HG03175 (cell line): ENCODE results near the gene ZNHIT3.
"Not testable (repeated sequence)": the region's sequence is repeated elsewhere in the genome, so short reads cannot be mapped to it uniquely, and the experiment has no call there.

Experiments used
- ATAC-seq: cut with Tn5 transposase; IDR thresholded peaks from one replicate; pipeline ENCODE4 v1.9.1; 2021; ENCODE audit warnings: mild to moderate bottlenecking, moderate library complexity; ENCODE audit not compliant: unreplicated experiment

ZNHIT3 gene

DNA sequence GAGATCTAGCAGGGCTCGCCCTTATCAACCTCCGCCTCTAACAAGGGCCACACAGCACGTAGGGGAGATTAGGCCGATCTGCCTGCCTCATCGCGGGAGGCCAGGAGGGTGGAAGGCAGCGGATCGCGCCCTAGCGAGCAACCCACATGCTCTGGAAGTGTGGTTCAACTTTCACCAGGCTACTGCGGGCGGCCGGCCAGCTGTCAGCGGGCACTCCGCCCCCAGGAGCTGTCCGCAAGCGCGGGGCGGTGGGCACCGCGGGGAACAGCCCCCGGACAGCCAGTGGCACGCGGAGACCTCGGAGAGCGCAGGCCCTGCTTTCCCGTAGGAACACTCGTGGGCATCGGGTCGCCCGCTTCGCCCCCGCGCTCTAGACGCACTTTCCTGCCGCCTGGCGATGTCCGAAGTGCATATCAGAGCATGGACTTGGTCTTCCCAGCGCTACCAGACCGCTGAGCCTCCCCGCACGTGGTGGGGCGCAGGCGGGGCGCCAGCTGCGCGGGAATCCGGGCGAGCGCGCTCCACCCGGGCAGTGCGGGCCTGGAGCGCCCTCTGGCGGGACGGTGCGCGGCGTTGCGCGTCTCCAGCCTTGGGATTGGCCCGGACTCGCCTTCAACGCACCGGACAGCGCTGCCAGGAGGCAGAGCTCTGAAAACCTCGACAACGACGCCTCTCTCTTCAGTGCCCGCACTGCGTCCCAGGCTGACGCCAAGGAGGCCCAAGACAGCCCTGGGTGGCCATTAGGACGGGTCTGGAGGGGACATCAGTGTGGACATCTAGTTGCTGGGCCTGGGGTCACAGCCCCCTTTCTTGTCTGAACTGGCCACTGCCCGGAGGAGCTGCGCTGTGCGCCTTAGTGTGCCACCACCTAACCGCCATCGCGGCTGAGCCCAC is 3.6 kb upstream of the ZNHIT3 start:
- ATAC-seq: no peak

DNA sequence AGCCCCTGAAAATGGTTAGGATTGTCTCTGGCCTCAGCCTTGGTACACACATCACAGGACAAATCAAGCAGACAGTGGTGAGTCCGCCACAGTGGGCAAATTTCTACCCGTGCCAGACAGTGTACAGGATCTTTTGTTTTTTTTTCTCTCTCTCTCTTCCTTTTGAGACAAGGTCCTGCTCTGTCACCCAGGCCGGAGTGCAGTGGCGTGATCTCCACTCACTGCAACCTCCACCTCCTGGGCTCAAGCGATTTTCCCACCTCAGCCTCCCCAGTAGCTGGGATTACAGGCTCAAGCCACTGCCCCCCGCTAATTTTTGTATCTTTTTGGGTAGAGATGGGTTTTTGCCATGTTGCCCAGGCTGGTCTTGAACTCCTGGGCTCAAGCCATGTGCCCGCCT is 2.5 kb upstream of the ZNHIT3 start:
- ATAC-seq: not testable (repeated sequence)

DNA sequence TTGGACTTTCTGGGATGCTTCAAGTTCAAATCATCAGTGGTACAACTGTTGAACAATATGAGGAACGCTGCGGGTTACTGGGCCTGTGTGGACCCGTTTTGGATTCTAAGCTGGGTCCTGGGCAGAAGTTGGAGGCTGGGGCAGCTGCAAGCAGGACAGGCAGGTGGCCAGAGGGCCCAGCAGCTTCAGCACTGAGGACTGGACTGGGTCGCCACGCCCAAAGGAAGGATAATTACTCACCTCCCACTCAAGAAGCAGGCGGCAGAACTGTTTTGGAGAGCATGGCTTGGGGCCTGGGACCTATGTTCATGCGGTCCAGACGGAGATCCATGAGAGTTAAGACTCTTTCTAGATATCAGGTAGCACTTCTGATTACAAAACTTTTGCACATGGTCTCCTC is 1.5 kb upstream of the ZNHIT3 start:
- ATAC-seq: no peak

DNA sequence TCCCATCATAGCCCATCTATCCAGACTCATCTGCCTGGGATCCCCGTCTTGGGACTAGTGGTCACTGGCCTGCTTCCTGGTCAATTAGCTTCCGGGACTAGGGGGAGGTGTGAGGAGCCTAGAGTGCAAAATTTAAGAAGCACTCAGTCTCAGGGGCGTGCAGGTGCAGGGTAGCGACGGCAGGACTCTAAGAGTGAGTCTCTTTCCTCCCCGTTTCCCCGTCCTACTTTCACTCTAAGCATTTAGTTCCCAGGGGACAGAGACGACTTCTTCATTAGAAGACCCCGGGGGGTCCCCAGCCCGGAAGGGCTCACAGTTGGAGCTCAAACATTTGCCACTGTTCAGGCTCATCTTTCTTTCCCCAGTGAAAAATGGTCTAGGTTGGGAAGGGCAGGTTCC is 677 bp upstream of the ZNHIT3 start:
- no peak for ATAC-seq

DNA sequence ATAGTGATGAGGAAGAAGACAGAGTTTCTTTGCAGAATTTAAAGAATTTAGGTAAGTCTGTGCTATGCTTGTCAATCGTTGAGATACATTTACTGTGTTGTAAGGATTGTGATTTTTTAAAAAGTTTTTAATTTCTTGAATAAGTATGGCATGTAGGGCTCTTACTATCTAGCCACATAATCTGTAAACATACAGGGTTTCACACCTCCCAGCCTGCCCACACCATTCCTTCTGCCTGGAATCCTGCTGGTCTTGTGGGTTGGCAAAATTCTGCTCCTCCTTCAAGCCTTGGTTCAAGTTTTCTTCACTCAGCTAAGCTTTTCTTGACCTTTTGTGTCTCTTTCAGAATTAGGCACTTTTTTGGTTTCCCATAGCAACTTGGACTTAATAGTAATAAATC is 7.5 kb downstream of the ZNHIT3 start:
- no peak for ATAC-seq

DNA sequence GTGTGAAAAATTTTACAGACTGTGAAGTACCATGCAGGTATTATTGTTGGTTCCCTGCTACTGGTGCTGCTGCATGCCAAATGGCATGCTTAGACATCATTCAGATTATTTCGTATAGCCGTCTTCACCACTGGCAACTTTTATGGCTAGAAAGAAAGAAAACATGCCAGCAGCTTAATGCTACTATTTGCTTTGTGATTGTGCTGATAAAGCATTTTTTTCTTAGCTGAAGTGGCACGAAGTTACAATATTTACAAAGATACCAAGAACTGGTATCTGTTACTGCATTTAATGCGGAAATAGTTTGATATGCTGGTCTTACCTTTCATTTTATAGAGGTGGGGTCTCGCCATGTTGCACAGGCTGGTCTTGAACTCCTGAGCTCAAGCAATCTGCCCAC is 8.2 kb downstream of the ZNHIT3 start:
- no peak for ATAC-seq

DNA sequence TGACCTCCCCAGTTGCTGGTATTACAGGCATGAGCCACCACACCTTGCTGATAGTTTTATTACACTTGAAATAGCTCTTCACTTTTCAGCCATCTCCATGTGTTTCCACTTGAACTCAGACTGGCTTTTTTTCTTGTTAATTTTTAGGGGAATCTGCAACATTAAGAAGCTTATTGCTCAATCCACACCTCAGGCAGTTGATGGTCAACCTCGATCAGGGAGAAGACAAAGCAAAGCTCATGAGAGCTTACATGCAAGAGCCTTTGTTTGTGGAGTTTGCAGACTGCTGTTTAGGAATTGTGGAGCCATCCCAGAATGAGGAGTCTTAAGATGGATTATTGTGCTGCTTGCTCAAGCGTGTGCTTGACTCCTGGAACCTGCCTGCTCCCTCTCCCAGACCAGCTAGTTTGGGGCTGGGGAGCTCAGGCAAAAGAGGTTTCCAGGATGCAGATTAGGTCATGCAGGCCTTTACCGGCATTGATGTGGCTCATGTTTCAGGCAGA is 8.6 kb downstream of the ZNHIT3 start:
- ATAC-seq: no peak

DNA sequence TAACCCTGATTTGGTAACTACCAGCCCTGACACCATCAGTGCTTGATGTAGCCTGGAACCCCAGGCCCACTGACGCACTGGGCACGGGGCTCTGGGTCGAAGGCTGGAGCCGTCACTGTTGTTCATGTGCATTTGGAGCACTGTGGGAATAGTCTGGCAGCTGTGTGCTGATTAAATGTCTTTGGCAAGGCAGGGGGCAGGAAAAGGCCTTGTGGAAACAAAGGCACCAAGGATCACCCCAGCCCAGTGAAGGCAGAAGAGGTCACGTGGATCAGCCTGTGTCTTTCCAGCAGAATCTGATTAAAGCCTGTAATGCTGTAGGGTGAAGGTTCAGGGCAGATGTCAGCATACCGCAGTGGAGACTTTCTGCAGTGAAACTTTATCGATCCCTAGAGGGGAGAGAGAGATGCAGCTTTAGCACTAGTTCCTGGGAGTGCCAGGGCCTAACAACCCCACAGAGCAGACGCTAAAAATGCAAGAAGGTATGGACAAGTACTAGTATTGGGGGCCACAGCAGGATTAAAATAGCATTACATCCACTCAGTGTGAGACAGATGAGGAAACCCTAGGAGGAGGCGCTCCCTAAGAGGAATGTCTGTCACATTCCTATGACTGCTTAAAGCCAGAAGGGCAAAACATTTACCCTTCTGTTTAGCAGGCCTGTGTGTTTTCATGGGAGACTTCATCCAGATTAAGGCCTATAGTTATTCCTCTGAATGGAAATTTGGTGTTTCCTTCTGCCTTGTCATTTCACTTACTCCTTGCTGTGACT is 9.7 kb downstream of the ZNHIT3 start:
- ATAC-seq: no peak

DNA sequence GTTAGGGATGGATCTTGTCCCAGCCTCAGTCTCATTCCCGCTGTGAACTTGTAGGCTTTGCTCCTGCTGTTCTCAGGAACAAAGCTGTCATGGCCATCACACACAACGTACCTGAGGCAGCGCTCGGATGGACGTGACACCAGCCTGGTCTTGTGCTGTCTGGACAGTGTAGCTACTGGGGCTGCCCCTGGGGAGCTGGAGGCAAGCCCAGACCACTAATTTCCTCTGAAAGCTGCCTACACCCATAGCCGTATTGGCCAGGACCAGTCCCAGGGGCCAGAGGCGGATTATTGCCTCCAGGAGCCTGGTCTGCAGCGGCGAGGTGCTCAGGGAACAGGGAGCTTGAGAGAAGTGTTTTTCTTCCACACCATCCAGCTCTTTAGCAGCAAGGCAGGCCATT is 11.7 kb downstream of the ZNHIT3 start:
- ATAC-seq: no peak

DNA sequence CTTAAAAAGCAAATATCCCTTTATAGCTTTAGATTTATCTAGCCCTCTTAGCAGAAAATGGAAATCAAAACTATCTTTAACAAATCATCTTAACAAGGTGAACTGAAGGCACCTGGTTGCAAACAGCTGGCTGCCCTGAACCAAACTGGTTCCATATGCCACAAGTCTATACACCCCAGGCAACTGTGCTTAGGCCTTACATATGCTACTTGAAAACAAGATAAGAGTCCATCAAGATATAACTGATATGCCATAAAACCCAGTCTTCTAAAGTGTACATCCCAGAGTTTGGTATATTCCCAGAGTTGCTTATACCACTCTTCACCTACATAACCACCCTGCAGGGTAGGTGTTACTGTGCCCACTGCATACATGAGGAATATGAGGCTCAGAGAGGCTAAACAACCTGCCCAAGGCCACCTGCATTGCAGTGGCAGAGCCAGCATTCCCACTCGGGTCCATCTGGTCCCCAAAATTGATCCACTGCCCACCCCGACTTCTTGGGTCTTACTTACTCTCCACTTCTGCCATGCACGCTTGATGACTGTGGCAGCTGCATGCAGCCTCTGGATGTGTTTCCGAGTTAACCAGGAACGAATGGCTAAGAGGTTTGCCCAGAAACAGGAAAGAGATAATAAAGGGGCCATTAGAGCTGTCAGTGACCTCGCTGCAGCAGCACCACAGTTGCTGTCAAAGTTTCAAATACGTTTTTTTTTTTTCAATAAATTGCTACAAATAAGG is 12.2 kb downstream of the ZNHIT3 start:
- ATAC-seq: no peak

DNA sequence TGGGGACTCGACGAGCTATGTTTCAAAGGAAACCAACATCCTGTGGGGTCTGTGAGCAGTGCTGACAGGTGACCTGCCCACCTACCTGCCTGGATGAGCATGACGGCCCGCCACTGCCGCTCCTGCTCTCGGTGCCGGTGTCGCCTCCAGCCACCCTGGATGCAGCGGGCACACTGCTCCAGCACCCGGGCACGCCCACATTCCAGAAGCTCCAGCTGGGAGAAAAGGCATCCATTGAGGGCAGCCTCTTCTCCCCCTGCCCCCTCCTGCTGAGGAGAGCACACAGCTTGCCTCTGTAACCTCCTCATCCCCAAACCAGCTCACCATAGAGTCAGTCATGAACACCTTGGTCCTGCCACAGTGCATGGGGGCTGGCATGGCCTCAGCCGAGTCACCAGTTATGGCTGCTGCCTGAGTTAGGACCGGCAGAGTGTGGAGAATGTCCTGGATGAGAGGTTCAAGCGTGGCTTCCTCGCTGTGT is 14.3 kb downstream of the ZNHIT3 start:
- no peak for ATAC-seq

DNA sequence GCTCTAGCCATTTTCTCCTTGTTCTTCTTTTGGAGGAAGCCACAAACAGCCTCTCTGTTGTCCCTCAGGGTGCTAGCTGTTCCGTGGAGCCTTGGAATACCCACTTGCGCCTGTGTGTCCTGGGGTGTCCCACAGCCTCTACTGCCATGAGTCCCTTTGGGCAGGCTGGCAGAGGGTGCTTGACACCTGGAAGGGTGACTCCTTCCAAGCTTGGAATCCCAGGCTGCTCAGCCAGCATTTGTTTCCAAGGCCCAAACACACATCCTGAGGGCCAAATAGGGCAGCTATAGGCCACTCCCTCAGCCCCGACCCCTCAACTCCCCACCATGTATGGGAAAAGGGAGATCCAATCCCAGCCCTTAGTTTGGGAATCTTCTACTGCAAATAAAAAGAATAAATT is 14.9 kb downstream of the ZNHIT3 start:
- ATAC-seq: no peak

DNA sequence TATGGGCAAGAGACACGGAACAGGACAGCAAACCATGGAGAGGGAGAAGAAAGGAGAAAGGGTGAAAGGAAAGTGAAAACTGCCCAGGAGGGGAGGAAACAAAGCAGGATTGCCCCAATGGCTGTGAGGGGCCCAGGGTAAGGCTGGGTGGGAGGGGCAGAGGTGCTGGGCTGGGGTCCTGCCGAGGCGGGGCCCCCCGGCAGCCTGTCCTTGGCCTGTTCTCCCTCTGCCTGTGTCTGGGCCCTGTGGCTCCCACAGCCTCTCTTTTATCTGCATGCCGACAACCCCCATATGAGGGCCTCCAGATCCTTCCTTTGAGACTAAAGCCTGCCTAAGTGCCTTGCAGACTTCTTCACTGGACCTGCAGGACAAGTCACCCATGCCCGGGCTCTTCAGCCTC is 15.5 kb downstream of the ZNHIT3 start:
- no peak for ATAC-seq

DNA sequence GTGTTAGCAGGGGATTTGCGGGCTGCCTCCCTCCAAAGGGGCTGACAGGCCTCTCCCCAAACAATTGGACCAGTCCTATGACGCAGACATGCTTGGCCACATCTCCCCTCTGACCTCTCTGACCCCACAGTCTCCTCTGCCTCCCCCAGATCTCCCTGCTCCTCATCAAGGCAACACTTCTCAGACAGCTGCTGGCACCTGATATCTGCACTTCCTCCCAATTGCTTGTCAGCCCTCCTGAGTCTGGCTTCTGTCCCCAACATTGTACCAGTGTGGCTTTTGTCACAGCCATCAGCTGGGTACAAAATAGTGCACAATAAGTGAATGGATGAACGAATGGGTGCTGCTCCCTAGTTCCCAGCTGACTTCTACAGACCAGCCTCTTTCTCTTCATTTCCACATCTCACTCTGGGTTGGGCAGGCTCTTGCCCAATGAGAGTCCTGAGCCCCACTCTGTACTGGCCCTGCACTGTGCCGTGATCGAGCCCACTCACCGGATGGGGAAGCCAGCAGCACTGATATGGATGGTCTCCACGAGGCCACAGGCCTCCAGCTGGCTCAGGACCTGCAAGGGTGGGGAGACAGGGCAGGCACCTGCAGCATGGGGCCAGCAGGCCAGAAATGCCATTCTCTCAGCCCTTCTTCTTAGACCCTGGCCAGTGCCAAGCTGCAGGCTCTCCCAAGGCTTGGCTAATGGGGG is 17.1 kb downstream of the ZNHIT3 start:
- ATAC-seq: no peak

DNA sequence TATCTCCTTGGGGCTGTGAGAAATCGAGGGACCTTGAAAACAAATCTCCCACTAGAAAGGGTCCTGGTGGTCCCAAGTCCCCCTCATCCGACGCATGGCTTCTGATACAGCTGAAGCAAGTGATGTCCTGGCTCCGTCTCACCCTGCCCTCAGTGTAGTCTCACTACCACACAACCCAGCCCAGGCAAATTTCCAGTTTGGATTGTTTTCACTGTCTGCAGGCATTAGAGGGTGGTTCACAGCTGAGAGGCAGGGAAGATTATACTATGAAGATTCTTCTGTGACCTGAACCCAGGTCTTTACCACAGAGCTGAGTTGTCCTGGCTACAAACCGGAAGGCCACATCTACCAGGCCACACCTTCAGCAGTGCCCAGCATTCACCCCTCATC is 17.7 kb downstream of the ZNHIT3 start:
- no peak for ATAC-seq

DNA sequence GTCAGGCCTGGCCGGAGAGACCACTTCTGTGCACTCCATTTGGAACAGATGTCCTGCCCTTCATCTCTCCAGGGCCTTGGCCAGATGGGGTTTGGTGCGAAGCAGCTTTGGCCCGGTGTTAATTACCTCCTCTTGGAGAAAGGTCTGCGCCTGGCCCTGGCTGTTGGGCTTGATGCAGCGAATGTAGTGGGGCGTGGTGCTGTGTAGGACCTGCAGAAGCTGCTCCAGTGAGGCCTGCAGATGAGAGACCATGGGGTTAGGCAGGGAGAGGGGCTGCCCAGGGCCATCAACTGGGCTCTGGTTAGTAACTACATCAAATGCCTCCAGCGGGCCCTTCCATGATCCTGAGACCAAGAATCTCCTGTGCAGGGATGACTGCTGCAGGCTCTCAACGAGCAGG is 18.7 kb downstream of the ZNHIT3 start:
- no peak for ATAC-seq

DNA sequence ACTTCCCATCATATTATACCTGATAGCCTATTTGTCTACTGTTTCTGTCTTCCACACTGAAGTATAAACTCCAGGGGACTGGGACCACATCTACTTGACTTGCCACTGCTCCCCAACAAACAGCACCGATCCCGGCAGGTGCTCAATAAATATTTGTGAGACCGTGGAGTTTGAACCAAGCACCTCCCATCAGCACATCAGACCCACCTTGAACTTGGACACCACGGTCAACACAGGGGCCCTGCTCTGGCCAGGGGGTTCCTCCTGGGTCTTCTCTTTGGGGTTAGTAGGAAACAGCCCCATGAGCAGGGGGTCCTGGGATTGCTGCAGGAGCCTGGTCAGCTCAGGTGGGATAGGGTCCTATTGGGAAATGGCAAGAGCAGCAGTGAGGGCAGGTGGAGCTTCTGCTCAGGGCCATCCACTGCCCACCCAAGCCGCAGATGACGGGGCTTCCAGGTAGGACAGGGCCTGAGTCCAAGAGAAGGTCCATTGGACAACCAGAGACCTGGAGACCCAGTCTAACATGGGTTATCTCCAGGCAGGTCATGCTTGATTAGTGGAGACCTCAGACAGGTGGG is 19.9 kb downstream of the ZNHIT3 start:
- no peak for ATAC-seq

DNA sequence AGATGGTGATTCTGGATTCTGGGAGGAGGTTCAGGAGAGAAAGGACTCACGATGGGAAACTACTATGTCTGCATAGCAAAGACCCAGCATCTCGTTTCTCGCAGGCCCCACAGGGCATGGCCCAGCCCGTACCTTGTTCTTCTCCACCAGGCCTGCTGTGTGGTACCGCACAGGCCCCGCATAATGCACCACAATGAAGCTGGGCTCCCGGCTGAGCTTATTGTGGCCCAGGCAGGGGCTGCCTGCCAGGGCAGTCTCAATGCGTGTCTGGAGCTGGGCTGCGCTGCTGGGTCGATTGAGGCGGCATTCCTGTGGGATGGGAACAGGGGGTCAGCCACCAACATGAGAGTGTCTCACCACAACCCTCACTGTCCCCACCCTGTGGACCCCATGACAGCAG is 20.4 kb downstream of the ZNHIT3 start:
- no peak for ATAC-seq

DNA sequence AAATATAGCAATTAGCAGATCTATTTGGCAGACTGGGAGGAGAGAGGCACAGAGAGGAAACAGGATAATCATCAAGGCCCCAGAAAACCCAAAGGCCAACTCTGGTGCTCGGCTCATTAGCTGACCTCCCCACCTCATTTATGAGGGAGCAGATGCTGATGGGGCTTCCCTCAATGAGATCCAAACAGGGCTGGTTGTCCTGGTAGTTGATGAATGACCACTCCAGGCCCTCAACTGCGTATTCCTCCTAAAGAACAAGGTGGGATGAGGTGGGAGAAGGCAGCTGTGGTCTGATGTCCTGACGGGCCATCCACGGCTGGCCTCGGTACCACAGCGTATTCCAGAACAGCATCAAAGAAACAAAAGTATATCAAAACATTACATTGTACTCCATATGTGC is 20.8 kb downstream of the ZNHIT3 start:
- no peak for ATAC-seq

DNA sequence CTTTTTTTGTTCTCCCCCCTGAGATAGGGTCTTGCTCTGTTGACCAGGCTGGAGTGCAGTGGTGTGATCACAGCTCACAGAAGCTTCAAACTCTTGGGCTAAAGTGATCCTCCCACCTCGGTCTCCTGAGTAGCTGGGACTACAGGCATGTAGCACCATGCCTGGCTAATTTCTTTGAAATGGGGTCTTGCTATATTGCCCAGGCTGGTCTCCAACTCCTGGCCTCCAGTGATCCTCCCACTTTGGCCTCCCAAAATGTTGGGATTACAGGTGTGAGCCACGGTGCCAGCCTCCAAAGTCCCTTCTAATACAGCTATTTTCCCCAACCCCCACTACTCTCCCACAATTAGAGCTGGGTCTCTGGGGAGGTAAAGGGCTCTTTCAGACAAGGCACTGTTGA is 22.0 kb downstream of the ZNHIT3 start:
- ATAC-seq: not testable (repeated sequence)
